Measurements from ENCODE around the gene PCDH9. TPM values are rescaled to one million over a fixed set of nuclear protein-coding genes. Genes with fewer than 3 reads are reported as not detected.

The PCDH9 gene
- total and polyA plus RNA-seq, 2 experiments from 2014 or later = 0.31 to 0.52 TPM

DNA sequence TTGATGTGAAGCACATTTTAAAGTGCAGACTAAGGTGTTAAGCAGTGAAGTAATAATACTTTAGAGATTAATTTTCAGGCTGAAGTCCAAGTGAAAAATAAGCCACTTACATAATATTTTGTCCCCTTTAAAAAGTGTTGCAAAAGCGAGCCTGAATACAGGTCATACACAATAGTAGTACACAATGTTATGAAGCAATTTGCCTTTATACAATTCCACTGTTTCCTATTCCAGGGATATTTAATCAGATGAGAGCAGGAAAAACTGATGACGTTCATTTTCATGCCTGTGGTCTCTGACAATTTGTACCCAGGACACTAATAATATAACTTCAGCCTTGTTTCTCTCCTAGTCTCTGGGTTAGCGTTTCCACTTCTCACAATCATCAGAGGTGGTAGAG lies 916.7 kb downstream of the PCDH9 start (continued):
- TF ChIP-seq, protein P1, sequence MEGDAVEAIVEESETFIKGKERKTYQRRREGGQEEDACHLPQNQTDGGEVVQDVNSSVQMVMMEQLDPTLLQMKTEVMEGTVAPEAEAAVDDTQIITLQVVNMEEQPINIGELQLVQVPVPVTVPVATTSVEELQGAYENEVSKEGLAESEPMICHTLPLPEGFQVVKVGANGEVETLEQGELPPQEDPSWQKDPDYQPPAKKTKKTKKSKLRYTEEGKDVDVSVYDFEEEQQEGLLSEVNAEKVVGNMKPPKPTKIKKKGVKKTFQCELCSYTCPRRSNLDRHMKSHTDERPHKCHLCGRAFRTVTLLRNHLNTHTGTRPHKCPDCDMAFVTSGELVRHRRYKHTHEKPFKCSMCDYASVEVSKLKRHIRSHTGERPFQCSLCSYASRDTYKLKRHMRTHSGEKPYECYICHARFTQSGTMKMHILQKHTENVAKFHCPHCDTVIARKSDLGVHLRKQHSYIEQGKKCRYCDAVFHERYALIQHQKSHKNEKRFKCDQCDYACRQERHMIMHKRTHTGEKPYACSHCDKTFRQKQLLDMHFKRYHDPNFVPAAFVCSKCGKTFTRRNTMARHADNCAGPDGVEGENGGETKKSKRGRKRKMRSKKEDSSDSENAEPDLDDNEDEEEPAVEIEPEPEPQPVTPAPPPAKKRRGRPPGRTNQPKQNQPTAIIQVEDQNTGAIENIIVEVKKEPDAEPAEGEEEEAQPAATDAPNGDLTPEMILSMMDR (conservative IDR thresholded peaks at IDR 0.05; ENCODE audit: low read depth in 2 of 2) = no peak
- TF ChIP-seq CREB1 (CRISPR knock-in tag; IDR thresholded peaks at IDR 0.05; ENCODE audit: low read depth) (no peak), EZH2phosphoT487 (IDR thresholded peaks at IDR 0.05; ENCODE audit: unreplicated experiment) (no peak)
- TF ChIP-seq, protein P2, sequence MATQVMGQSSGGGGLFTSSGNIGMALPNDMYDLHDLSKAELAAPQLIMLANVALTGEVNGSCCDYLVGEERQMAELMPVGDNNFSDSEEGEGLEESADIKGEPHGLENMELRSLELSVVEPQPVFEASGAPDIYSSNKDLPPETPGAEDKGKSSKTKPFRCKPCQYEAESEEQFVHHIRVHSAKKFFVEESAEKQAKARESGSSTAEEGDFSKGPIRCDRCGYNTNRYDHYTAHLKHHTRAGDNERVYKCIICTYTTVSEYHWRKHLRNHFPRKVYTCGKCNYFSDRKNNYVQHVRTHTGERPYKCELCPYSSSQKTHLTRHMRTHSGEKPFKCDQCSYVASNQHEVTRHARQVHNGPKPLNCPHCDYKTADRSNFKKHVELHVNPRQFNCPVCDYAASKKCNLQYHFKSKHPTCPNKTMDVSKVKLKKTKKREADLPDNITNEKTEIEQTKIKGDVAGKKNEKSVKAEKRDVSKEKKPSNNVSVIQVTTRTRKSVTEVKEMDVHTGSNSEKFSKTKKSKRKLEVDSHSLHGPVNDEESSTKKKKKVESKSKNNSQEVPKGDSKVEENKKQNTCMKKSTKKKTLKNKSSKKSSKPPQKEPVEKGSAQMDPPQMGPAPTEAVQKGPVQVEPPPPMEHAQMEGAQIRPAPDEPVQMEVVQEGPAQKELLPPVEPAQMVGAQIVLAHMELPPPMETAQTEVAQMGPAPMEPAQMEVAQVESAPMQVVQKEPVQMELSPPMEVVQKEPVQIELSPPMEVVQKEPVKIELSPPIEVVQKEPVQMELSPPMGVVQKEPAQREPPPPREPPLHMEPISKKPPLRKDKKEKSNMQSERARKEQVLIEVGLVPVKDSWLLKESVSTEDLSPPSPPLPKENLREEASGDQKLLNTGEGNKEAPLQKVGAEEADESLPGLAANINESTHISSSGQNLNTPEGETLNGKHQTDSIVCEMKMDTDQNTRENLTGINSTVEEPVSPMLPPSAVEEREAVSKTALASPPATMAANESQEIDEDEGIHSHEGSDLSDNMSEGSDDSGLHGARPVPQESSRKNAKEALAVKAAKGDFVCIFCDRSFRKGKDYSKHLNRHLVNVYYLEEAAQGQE (IDR thresholded peaks at IDR 0.05; ENCODE audit: unreplicated experiment) = no peak

DNA sequence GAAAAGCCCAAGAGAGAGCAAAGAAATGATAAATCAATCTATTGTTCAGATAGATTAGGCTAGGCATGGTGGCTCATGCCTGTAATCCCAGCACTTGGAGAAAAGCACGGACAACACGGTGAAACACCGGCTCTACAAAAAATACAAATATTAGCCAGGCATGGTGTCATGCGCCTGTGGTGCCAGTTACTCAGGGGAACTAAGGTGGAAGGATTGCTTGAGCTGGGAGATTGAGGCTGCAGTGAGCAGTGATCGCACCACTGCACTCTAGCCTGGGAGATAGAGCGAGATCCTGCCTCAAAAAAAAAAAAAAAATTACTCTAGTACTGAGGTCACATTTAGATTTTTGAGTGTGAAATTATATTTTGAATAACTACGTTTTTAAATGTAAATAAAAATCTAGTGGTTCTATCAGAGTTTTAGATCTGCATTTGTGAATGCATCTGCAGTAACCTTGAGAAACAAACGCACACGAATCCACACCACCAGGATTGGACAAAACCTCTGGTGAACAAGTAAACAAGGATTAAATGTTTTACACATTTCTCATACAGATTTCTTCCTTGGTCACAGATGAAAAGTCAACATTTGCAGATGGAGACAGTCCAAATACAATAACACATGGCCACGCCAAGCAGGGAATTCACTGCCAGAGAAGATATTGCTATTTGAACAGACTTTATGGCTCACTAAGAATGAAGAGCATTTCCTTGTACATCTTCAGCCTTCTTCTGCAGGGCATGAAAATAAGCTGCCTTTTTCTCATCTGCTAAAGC lies 917.6 kb downstream of the PCDH9 start:
- H3K79me2 ChIP-seq (replicated peaks; ENCODE audit: insufficient read depth) = no peaks in the 10 kb centered on the region
- no peak overlapping the region for H3K4me3 ChIP-seq
- H3F3A ChIP-seq (replicated peaks; ENCODE audit: low read depth) = no peaks in the 10 kb centered on the region
- H3K36me3 ChIP-seq (ENCODE audit: insufficient read depth) = no peaks in the 10 kb centered on the region
- H3K27me3 Mint-ChIP-seq (ENCODE audit: insufficient read depth, low read depth, poor library complexity) = no peaks in the 10 kb centered on the region
- H3K27ac ChIP-seq (ENCODE audit: low read depth) = no peak overlapping the region
- no peak overlapping the region for H3K4me3 Mint-ChIP-seq
- no peaks in the 10 kb centered on the region for H4K20me1 ChIP-seq (replicated peaks; ENCODE audit: insufficient read depth)
- ATAC-seq = no peak
- H3K4me1 ChIP-seq (ENCODE audit: insufficient read depth) = peaks cover 15% of the 10 kb centered on the region; the same call in 1 of the 2 replicates
- no peak overlapping the region for H3K4me2 ChIP-seq
- H3K27ac Mint-ChIP-seq = no peak overlapping the region
- H3K36me3 Mint-ChIP-seq (ENCODE audit: low read depth) = no peaks in the 10 kb centered on the region
- peaks cover 19% of the 10 kb centered on the region for H3K4me1 Mint-ChIP-seq
- H3K27me3 ChIP-seq (ENCODE audit: insufficient read depth) = no peaks in the 10 kb centered on the region
- H3K9me2 ChIP-seq (ENCODE audit: insufficient read depth) = peaks cover 5% of the 10 kb centered on the region; the same call in 1 of the 2 replicates
- H3K9me3 Mint-ChIP-seq = no peaks in the 10 kb centered on the region
- H2AFZ ChIP-seq = no peak overlapping the region
- DNase-seq (ENCODE audit: low spot score) = no peak
- TF ChIP-seq, protein P1 (conservative IDR thresholded peaks at IDR 0.05; ENCODE audit: low read depth in 2 of 2) = no peak
- TF ChIP-seq NANOG (IDR thresholded peaks at IDR 0.05; ENCODE audit: borderline replicate concordance) (no peak), EZH2 (IDR thresholded peaks at IDR 0.05; ENCODE audit: low read depth, unreplicated experiment) (no peak), ZNF114 (CRISPR knock-in tag; IDR thresholded peaks at IDR 0.05) (no peak), STAT1 (IDR thresholded peaks at IDR 0.05; ENCODE audit: unreplicated experiment) (no peak)
- TF ChIP-seq, protein P3, sequence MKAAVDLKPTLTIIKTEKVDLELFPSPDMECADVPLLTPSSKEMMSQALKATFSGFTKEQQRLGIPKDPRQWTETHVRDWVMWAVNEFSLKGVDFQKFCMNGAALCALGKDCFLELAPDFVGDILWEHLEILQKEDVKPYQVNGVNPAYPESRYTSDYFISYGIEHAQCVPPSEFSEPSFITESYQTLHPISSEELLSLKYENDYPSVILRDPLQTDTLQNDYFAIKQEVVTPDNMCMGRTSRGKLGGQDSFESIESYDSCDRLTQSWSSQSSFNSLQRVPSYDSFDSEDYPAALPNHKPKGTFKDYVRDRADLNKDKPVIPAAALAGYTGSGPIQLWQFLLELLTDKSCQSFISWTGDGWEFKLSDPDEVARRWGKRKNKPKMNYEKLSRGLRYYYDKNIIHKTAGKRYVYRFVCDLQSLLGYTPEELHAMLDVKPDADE (IDR thresholded peaks at IDR 0.05) = no peak

Data from GM23338 (cell line).